B cell (primary cell): ENCODE results near the gene EYS.

ENCODE experiments used
- CTCF ChIP-seq: fragments of 200-600 bp; IDR thresholded peaks from one replicate; pipeline ENCODE4 v1.8.0; 2022; ENCODE audit warnings: antibody characterized with exemption, mild to moderate bottlenecking
- EZH2 ChIP-seq: IDR thresholded peaks from 2 replicates; pipeline ENCODE4 v1.6.1; 2012; ENCODE audit warnings: borderline replicate concordance, low read depth, mild to moderate bottlenecking, moderate library complexity, low read length; ENCODE audit not compliant: insufficient read depth, poor library complexity, severe bottlenecking

- no peak for TF ChIP-seq EZH2
- TF ChIP-seq CTCF: no peak
These were observed 594.6 kb downstream of the EYS start for GRCh38 chr6:65112435-65112834.
